ENCODE results near the gene FRMD8. TPM values are rescaled to one million over a fixed set of nuclear protein-coding genes. Genes with fewer than 3 reads are reported as not detected.
A peak's percentile ranks its signal among the peaks of the same experiment; 100 is the strongest.

FRMD8 gene
- total and polyA plus RNA-seq, 2 of the 8 experiments (the other 6 are each of a cell fraction or from before 2014, with no cell fraction given), result 15.0 to 19.2 TPM

DNA sequence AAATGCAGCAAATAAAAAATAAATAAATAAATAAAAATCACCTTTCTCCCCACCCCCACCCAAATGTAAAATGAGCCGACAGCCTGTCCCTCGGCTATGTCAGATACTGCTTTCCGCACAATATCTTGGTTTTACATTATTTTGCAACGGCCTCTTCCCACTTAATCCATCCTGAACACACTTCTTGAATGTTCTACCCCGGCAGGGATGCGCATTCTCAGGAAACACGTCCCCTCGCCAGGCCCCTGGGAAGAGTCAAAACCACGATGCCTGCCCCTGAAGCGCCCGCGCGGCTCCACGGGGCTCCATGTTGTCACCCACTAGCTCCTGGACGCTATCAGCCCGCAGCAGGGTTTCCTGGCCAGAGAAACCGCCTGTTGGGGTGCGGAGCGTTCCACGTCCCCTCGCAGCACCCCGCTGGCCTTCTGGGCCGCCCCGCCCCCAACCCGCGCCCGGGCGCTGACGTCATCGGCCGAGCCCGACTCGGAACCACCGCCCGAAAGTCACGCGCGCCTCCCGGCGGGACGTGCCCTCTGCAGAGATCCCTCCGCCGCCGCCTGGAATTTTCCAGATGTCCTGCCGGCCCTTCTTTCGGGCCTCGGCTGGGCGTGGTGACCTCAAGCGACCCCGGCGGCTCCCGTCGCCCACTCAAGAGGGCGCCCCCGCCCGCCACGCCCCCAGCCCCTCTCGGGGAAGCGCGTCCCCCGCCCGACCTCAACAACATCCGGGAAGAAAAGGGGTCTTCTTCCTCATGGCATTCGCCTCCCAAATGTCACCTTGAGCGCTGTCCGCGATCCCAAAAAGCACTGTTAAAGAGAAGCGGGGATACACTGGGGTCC, 35.6 kb downstream of the FRMD8 start (continued):
- no peak for TF ChIP-seq EZH2 (IDR thresholded peaks at IDR 0.05; ENCODE audit: low read depth, low read length, severe bottlenecking)
- TF ChIP-seq, protein P1, sequence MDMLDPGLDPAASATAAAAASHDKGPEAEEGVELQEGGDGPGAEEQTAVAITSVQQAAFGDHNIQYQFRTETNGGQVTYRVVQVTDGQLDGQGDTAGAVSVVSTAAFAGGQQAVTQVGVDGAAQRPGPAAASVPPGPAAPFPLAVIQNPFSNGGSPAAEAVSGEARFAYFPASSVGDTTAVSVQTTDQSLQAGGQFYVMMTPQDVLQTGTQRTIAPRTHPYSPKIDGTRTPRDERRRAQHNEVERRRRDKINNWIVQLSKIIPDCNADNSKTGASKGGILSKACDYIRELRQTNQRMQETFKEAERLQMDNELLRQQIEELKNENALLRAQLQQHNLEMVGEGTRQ (IDR thresholded peaks at IDR 0.05; ENCODE audit: low read length), result 0 out of 2 replicates have a peak, but pooled peaks have one; percentile 7
- TF ChIP-seq EGR1 (IDR thresholded peaks at IDR 0.05; ENCODE audit: borderline replicate concordance, low read depth, low read length), result 0 out of 2 replicates have a peak, but pooled peaks have one; percentile 33
- TF ChIP-seq RNF2 (IDR thresholded peaks at IDR 0.05; ENCODE audit: borderline replicate concordance, low read depth, low read length, missing control alignments, poor library complexity, severe bottlenecking), result no peak
- no peak for TF ChIP-seq POLR2AphosphoS5 (IDR thresholded peaks at IDR 0.05; ENCODE audit: low read depth, low read length)
- TF ChIP-seq RAD21 (IDR thresholded peaks at IDR 0.05 in 1 of 2, conservative IDR thresholded peaks at IDR 0.05 in 1 of 2; ENCODE audit: low read depth in 2 of 2, low read length in 2 of 2), result 0 out of 4 replicates have a peak, but pooled peaks of 1 of the 2 experiments have one; percentile 0
- TF ChIP-seq TAF7 (optimal IDR thresholded peaks at IDR 0.05; ENCODE audit: borderline replicate concordance, low read depth, low read length), result peak; percentile 7
- peak; percentile 3; the same call in 1 of the 2 replicates for TF ChIP-seq CEBPB (IDR thresholded peaks at IDR 0.05; ENCODE audit: low read depth, low read length)
- TF ChIP-seq, protein P2, sequence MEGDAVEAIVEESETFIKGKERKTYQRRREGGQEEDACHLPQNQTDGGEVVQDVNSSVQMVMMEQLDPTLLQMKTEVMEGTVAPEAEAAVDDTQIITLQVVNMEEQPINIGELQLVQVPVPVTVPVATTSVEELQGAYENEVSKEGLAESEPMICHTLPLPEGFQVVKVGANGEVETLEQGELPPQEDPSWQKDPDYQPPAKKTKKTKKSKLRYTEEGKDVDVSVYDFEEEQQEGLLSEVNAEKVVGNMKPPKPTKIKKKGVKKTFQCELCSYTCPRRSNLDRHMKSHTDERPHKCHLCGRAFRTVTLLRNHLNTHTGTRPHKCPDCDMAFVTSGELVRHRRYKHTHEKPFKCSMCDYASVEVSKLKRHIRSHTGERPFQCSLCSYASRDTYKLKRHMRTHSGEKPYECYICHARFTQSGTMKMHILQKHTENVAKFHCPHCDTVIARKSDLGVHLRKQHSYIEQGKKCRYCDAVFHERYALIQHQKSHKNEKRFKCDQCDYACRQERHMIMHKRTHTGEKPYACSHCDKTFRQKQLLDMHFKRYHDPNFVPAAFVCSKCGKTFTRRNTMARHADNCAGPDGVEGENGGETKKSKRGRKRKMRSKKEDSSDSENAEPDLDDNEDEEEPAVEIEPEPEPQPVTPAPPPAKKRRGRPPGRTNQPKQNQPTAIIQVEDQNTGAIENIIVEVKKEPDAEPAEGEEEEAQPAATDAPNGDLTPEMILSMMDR (IDR thresholded peaks at IDR 0.05; ENCODE audit: control extremely low read depth in 1 of 3, insufficient read depth in 1 of 3, low read depth in 1 of 3, low read length in 3 of 3), result no peak
- TF ChIP-seq SP1 (IDR thresholded peaks at IDR 0.05; ENCODE audit: low read depth, low read length), result peak; percentile 40; the same call in 1 of the 2 replicates
- no peak for TF ChIP-seq SIN3A (conservative IDR thresholded peaks at IDR 0.05 in 1 of 2, IDR thresholded peaks at IDR 0.05 in 1 of 2; ENCODE audit: low read depth in 1 of 2, low read length in 2 of 2)
- TF ChIP-seq CHD2 (IDR thresholded peaks at IDR 0.05; ENCODE audit: low read length), result peak; percentile 89
- no peak for TF ChIP-seq ZNF274 (IDR thresholded peaks at IDR 0.05; ENCODE audit: borderline replicate concordance, extremely low read depth, low read length)
- TF ChIP-seq BCL11A (IDR thresholded peaks at IDR 0.05; ENCODE audit: low read depth in 2 of 2, low read length in 2 of 2), result no peak
- 0 out of 4 replicates have a peak, but pooled peaks of 1 of the 2 experiments have one; percentile 28 for TF ChIP-seq HDAC2 (IDR thresholded peaks at IDR 0.05; ENCODE audit: borderline replicate concordance in 1 of 2, low read depth in 2 of 2, low read length in 2 of 2)
- 0 out of 2 replicates have a peak, but pooled peaks have one; percentile 46 for TF ChIP-seq JUN (IDR thresholded peaks at IDR 0.05; ENCODE audit: low read depth, low read length)

Data from H1 (cell line).